A549 (cell line): ENCODE data around the gene LRRC3.

Experiments used
- ATOH8 ChIP-seq: fragments of 250-450 bp; sonication (Bioruptor Pico); IDR thresholded peaks from 2 replicates; pipeline ENCODE4 v1.5.0; 2020; ENCODE audit warnings: low read depth, mild to moderate bottlenecking, moderate library complexity
- CEBPB ChIP-seq, 2 experiments: fragments of >200 bp in 1 of 2; sonication (Bioruptor Twin) in 1 of 2; formaldehyde crosslinking in 1 of 2; IDR thresholded peaks; 2 replicates each; pipeline ENCODE4 v1.6.1; 2012 to 2016
- CTCF ChIP-seq: fragments of >200 bp; sonication (Bioruptor Twin); formaldehyde crosslinking; IDR thresholded peaks from 3 replicates; pipeline ENCODE4 v1.5.1; 2016
- HOXB13 ChIP-seq: fragments of 250-450 bp; sonication (Bioruptor Pico); IDR thresholded peaks from 2 replicates; pipeline ENCODE4 v1.5.0; 2020; ENCODE audit warnings: low read depth, mild to moderate bottlenecking, moderate library complexity
- POLR2A ChIP-seq: IDR thresholded peaks from 2 replicates; pipeline ENCODE4 v1.6.1; 2012; ENCODE audit warnings: mild to moderate bottlenecking, low read length
- USF2 ChIP-seq: fragments of 450-650 bp; IDR thresholded peaks from 2 replicates; pipeline ENCODE4 v1.6.1; 2014; ENCODE audit warnings: antibody characterized with exemption

- TF ChIP-seq HOXB13 (no peak), ATOH8 (CRISPR knock-in tag) (no peak), CTCF (no peak), USF2 (no peak), CEBPB (IDR thresholded peaks at IDR 0.05) (no peak), POLR2A (no peak)
Observed at GRCh38 chr21:44499631-44500030, 44.3 kb downstream of the LRRC3 start.
